IgD-negative memory B cell (primary cell): ENCODE measurements around the gene STAM. TPM values are rescaled to one million over a fixed set of nuclear protein-coding genes. Genes with fewer than 3 reads are reported as not detected.
A peak's percentile ranks its signal among the peaks of the same experiment; 100 is the strongest.

Experiments
- H3K27ac Mint-ChIP-seq, 3 donors: one replicate each; pipeline ENCODE4 v1.8.0; 2020 to 2022; ENCODE audit warnings: mild to moderate bottlenecking in 3 of 3, mixed read lengths in 3 of 3, moderate library complexity in 1 of 3
- H3K27me3 Mint-ChIP-seq: one replicate; pipeline ENCODE4 v1.8.0; 2021; ENCODE audit warnings: mixed read lengths
- H3K36me3 Mint-ChIP-seq: one replicate; pipeline ENCODE4 v1.8.0; 2020; ENCODE audit warnings: mild to moderate bottlenecking, mixed read lengths
- H3K4me1 Mint-ChIP-seq, 3 donors: one replicate each; pipeline ENCODE4 v1.8.0; 2020 to 2022; ENCODE audit warnings: mixed read lengths in 3 of 3, mild to moderate bottlenecking in 1 of 3
- H3K4me3 Mint-ChIP-seq, 4 donors: one replicate each; pipeline ENCODE4 v1.8.0; 2020 to 2022; ENCODE audit warnings: mild to moderate bottlenecking in 4 of 4, mixed read lengths in 4 of 4, moderate library complexity in 3 of 4
- H3K9me3 Mint-ChIP-seq, 3 donors: one replicate each; pipeline ENCODE4 v1.8.0; 2020 to 2021; ENCODE audit warnings: mixed read lengths in 3 of 3, mild to moderate bottlenecking in 1 of 3
- polyA plus RNA-seq: library from polyadenylated mRNA; unstranded; fragments of 300-500 nt; fragmentation: Illumina TruSeq; gene quantifications from one replicate; pipeline ENCODE4 v1.2.3, GENCODE V29; 2021

The STAM gene
- polyA plus RNA-seq, 1 donor from 2014 or later = 6.5 TPM

DNA sequence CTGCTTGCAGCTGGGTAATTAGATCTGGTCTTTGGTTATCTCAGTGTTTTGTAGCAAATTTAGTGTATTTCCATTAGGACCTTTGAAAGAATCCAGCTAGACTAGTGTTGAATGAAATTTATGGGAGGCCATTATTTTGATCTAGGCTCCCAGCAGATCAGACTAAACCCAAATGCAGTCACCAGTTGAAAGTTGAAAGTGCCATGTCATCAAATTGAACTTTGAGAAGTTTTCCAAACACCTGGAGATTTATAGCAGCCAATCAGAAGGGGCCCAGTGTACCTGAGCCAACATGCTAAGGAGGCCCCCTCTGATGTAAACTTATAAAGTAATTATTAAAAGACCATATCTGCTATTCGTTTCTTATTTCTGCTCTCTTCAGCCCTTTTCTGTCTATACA lies 96.7 kb downstream of the STAM start:
- H3K27me3 Mint-ChIP-seq = no peaks in the 10 kb centered on the region

DNA sequence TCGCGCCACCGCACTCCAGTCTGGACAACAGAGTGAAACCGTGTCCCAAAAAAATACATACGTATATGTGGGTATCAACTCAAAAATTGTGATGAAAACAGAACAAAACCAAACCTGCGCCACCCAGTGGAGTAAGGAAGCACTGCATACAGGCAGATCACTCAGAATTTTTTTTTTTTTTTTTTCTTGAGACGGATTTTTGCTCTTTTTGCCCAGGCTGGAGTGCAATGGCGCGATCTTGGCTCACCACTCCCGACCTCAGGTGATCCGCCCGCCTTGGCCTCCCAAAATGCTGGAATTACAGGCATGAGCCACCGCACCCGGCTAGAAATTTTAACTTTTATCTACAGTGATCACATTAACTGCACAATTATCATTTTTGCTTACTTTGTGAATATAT lies 99.0 kb downstream of the STAM start:
- Mint-ChIP-seq H3K27ac (peak overlapping the region in 1 of 3 donors; percentile 64), H3K36me3 (peaks cover 2% of the 10 kb centered on the region), H3K27me3 (no peaks in the 10 kb centered on the region), H3K4me1 (no peaks in the 10 kb centered on the region), H3K4me3 (no peak overlapping the region), H3K9me3 (no peaks in the 10 kb centered on the region)

More for the DNA sequence above, 96.7 kb downstream of the STAM start:
- H3K4me3 Mint-ChIP-seq = no peak overlapping the region
- H3K27ac Mint-ChIP-seq = no peak overlapping the region
- no peaks in the 10 kb centered on the region for H3K9me3 Mint-ChIP-seq
- peaks cover 0 to 3% (median 0%) of the 10 kb centered on the region in 3 donors for H3K4me1 Mint-ChIP-seq
- H3K36me3 Mint-ChIP-seq = no peaks in the 10 kb centered on the region

DNA sequence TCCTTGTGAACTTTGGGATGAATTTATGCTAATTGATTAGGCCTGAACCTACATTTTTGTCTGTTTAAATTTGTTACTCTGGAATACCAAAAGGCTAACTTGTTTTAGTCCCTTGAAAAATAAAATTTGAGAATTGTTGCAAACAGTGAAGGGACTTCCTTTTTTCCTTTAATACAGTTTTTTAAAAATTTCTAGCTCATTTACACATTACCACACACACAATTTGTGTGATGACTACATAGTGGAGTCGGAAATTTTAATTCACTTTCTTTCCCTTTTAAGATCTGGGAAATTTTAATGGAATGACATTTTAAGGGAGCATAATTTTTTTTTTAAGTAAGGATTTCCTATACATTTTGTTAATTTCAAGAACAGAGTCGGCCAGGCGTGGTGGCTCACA lies 99.5 kb downstream of the STAM start:
- H3K4me3 Mint-ChIP-seq = no peak overlapping the region
- no peak overlapping the region for H3K27ac Mint-ChIP-seq
- no peaks in the 10 kb centered on the region for H3K27me3 Mint-ChIP-seq
- no peaks in the 10 kb centered on the region for H3K4me1 Mint-ChIP-seq
- no peaks in the 10 kb centered on the region for H3K9me3 Mint-ChIP-seq
- H3K36me3 Mint-ChIP-seq = peaks cover 2% of the 10 kb centered on the region

DNA sequence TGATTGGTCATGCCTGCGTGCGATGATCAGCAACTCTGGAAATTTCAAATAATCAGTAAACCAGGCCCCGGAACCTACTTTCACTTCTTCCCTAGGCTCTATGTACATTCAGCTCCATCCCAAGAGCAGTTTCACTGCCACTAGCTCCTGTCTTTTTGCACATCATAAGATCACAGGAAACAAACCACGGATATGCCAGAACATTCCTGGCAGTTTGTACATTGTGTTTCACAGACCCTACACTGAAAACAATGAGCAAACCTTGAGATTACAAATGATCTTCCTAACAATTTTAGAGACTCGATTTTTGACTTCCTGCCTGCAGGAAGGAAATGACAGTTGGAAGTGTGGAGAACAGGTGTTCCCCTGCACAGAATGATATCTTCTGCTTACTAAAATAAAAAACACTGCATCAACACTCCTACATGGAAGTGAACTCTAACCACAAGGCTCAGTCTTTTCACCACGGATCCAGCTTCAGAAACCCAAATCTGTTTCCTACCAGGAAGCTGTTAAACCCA lies 100.5 kb downstream of the STAM start:
- H3K9me3 Mint-ChIP-seq = no peaks in the 10 kb centered on the region
- no peak overlapping the region for H3K27ac Mint-ChIP-seq
- no peaks in the 10 kb centered on the region for H3K27me3 Mint-ChIP-seq

DNA sequence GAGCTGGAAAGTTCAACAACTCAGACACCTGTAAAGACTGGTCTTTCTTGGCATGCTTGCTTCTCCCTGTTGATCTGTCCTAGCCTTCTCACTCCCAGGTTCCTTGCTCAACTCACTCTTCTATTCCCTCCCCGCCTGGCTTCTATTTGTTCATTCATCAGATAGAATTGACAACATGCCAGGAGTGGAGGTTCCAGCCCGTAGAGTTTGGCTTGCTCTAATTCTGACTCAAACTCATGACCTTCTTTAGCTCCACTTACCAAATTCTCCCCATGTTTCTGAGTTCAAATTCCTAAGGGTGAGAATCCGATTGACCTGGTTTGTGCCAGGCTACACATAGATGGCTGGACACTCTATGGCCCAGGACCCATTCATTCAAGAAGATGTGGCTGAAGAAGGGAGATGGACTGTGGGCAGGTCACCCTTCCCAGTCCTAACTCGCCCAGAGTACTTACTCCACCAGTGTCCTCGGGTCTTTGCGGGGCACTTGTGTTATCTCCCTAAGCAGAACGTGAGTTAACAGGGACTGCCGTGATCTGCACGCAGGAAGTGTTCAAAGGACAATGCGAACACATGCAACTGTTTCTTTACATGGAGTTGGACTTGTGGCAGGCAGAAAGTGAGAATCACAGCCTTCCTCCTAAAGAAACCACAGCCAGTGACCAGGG lies 104.1 kb downstream of the STAM start:
- Mint-ChIP-seq H3K4me3 (no peak overlapping the region), H3K27ac (no peak overlapping the region), H3K36me3 (peaks cover 2% of the 10 kb centered on the region), H3K9me3 (no peaks in the 10 kb centered on the region), H3K27me3 (peaks cover 1% of the 10 kb centered on the region), H3K4me1 (no peaks in the 10 kb centered on the region)

More for the DNA sequence above, 100.5 kb downstream of the STAM start:
- peaks cover 2% of the 10 kb centered on the region for H3K36me3 Mint-ChIP-seq
- H3K4me1 Mint-ChIP-seq = no peaks in the 10 kb centered on the region
- H3K4me3 Mint-ChIP-seq = no peak overlapping the region

DNA sequence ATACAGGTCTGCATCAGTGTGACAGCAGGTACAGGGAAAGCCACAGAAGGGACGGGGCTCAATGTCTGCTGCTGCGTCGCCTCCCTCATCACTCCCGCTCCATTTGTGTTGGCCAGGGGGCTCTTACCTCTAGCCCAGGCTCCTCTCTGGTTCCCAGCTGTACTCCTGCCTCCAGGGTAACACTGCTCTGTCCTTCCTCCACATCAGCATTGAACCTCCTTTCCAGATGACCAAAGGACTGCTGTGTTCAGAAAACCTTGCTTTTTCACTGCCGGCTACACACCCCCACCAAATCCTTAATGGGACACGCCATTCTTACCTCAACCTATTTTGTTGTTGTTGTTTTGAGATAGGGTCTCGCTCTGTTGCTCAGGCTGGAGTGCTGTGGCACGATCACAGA lies 105.9 kb downstream of the STAM start:
- Mint-ChIP-seq H3K27ac (no peak overlapping the region), H3K4me1 (no peaks in the 10 kb centered on the region), H3K4me3 (no peak overlapping the region), H3K9me3 (no peaks in the 10 kb centered on the region), H3K27me3 (peaks cover 1% of the 10 kb centered on the region), H3K36me3 (peaks cover 2% of the 10 kb centered on the region)

DNA sequence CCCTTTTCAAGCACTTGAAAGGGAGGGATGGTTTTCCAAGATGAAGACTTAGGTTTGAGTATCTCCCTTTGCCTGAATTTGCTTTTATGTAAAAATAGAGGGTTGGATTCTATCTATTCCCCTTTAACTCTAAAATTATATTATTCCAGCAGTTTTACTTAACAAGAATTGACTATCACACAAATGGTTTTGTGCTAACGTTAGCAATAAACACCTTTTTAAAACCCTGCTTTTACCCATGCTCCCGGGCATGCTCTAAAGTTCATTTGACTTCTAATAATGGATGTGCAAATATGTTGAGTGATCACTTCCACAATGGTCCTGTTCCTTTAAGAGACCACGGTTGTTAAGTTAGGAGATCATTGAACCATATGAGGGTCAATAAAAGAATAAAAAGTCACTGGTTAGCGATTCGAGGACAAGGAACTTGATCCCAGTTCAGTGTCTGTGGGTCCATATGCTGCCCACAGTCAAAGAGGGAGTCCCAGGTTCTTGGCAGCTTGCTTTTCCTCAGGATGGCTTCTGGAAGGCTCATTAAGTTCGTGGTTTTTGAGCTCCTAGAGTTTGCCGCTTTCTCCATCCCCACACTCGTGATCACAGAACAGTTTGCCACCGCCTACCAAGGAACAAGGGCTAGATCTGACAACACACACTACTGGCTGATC lies 108.0 kb downstream of the STAM start, which contains the start of gene TMEM236:
TSS of gene TMEM236 (plus strand) at position 421 of the 665 bp plus-strand sequence. CDS start at position 516, 95 bp downstream.
- Mint-ChIP-seq H3K27ac (no peak within 1 kb of the TSS), H3K27me3 (peaks cover 5% of the 10 kb centered on the region), H3K36me3 (peaks cover 2% of the 10 kb centered on the region), H3K9me3 (no peaks in the 10 kb centered on the region), H3K4me3 (no peak within 1 kb of the TSS), H3K4me1 (peaks cover 0 to 3% (median 3%) of the 10 kb centered on the region in 3 donors)

DNA sequence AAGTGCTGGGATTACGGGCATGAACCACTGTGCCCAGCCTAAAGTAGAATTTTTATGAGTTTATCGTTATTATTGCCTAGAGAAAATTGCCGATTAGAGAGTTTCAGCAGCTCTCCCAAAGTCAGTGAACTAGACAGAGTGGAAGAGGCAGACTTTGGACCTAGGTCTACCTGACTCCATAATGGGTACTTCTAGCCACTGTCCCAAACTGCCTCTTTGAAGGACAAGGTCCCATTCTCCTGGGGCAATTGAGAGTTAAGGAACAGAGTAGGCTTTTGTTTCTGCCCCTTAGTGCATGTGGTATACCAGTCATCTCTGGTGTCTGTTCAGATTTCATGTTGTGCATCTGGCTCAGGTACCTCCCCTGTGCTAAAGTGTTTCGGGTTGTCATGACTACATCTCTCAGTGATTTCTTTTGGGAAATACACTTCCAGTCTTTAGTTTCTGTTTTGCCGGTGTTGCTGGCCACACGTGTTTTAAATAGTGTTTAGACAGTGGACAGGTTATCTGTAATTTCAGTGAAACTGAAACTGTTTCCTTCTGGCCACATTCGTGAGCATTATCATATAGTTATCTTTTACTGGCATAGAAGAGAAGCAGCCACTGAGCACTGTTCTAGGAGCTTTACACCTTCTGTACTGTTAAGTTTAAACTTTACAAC lies 112.7 kb downstream of the STAM start:
- Mint-ChIP-seq H3K36me3 (peaks cover 4% of the 10 kb centered on the region), H3K27ac (no peak overlapping the region)

DNA sequence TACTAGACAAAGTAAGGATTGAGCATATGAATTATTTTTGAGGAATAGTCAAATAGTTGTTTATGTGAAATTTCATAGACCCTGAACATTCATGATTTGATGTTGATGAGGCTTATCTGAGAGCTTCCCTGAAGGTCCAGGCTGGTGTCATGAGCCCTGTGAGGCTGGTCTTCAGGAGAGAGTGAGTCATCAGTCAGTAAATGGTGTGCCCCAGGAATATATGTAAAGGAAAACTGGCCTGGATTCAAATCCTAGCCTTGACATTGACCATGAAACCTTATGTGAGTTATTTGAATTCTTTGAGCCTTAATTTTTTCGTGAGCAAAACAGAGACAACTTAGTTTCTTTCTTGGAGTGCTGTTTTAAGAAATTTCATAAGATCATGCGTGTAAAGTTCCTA lies 114.2 kb downstream of the STAM start:
- peaks cover 3% of the 10 kb centered on the region for H3K27me3 Mint-ChIP-seq
- H3K4me3 Mint-ChIP-seq = no peak overlapping the region
- peaks cover 0 to 5% (median 5%) of the 10 kb centered on the region in 3 donors for H3K4me1 Mint-ChIP-seq
- no peak overlapping the region for H3K27ac Mint-ChIP-seq
- H3K9me3 Mint-ChIP-seq = peaks cover 0 to 2% (median 0%) of the 10 kb centered on the region in 3 donors
- peaks cover 4% of the 10 kb centered on the region for H3K36me3 Mint-ChIP-seq

More for the DNA sequence above, 112.7 kb downstream of the STAM start:
- Mint-ChIP-seq H3K27me3 (peaks cover 3% of the 10 kb centered on the region), H3K9me3 (peaks cover 0 to 2% (median 0%) of the 10 kb centered on the region in 3 donors), H3K4me1 (peaks cover 0 to 5% (median 5%) of the 10 kb centered on the region in 3 donors), H3K4me3 (peak overlapping the region in 3 of 4 donors; percentile 16 to 57 (median 21))

DNA sequence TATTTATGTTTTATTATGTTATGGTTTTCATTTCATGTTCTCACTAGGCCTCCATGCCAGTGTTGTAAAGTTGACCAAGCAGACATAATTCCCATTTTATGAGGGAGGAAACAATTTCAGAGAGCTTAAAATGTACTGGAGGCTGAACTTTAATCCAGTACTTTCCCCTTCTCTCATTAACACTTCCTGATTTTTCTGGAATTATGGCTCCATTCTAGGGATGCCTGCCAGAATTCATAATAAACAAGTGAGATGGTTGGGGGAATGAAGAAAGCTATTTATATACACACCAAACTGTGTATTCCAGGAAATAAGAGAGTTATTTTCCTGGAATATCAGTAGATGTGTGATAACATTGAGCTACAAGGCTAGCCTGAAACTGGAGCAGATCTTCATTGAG lies 114.9 kb downstream of the STAM start:
- Mint-ChIP-seq H3K9me3 (peaks cover 0 to 2% (median 0%) of the 10 kb centered on the region in 3 donors), H3K4me1 (peaks cover 0 to 5% (median 5%) of the 10 kb centered on the region in 3 donors), H3K27me3 (peaks cover 3% of the 10 kb centered on the region)

DNA sequence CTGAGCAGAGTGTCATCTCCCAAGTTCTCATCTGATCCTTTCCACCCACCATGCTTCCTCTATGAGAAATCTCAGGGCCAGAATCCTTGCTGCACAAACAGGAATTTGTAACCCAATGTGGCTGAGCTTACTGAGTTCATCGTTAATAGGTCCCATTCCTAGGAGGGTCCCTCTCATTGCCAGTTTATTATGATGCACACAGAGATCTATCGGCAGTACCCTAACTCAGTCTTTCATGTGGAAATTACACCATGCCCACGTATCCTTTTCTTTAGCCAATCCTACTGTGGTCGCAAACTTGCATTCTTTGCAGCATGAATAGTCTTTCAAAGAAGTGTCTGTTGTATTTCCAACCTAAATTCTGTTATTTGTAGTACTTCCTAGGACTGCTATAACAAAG lies 120.2 kb downstream of the STAM start:
- Mint-ChIP-seq H3K4me3 (no peak overlapping the region), H3K4me1 (no peaks in the 10 kb centered on the region), H3K27me3 (peaks cover under 1% of the 10 kb centered on the region), H3K9me3 (peaks cover 0 to 4% (median 2%) of the 10 kb centered on the region in 3 donors), H3K36me3 (peaks cover 4% of the 10 kb centered on the region), H3K27ac (no peak overlapping the region)

More for the DNA sequence above, 114.9 kb downstream of the STAM start:
- Mint-ChIP-seq H3K36me3 (peaks cover 4% of the 10 kb centered on the region), H3K27ac (no peak overlapping the region), H3K4me3 (no peak overlapping the region)

DNA sequence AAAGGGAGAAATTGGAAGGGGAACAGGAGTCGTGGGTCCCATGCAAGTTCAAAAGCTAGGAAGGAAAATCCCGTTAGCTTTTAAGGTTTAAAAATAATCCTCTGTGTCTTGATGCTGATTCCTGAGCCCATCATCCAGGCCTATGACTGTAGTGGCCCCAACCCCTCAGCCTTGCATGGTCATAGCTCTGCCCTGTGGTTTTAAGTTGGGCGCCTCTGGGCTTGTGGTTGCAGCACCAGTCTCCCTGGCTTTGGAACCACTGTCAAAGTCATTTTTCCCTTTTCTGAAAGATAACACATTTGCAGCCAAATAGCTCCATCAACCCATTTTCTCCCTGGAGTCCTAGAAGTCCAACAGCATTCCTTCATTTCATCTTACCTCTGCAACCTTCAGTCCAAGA lies 121.7 kb downstream of the STAM start:
- H3K4me3 Mint-ChIP-seq = no peak overlapping the region
- no peaks in the 10 kb centered on the region for H3K4me1 Mint-ChIP-seq
- peaks cover 1% of the 10 kb centered on the region for H3K36me3 Mint-ChIP-seq
- no peak overlapping the region for H3K27ac Mint-ChIP-seq
- peaks cover 3% of the 10 kb centered on the region for H3K27me3 Mint-ChIP-seq
- peaks cover 0 to 4% (median 2%) of the 10 kb centered on the region in 3 donors for H3K9me3 Mint-ChIP-seq
